ENCODE data around the gene FOSB. TPM values are rescaled to one million over a fixed set of nuclear protein-coding genes. Genes with fewer than 3 reads are reported as not detected.

FOSB gene
- total and polyA plus RNA-seq, 2 donors (not counting 3 experiments of a cell fraction or from before 2014, with no cell fraction given), result 2.0 to 10.7 TPM

DNA sequence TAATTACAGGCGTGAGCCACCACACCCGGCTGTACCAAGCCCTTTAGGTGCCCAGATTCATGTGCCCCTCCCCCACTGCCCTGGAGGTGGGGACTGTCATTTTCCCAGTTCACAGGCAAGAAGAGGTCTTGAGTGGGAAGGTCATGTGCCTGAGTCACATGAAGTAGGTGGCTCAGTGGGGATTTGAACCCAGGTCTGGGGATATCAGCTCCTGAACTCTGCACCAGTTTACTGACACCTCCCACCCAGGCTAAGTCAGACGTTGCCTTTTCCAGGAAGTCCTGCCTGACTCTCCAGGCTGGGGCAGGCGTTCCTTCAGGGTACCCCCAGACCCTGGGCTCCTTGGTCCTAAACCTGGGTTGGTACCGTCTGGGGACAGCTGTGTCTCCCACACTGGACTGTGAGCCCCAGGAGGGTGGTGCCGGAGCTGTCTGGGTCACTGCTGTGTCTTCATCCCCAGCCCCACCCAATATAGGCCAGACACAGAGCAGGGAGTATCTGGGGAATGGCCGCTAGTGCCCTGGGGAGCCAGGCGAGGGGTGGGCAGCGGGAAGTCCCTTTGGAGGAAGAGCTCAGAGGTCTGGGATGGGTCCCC, 48.1 kb downstream of the FOSB start:
- Histone ChIP-seq H2AFZ (ENCODE audit: low read depth, low read length) (no peak overlapping the region), H3K36me3 (ENCODE audit: control insufficient read depth in 2 of 2, extremely low read depth in 1 of 2, insufficient read depth in 2 of 2, low read length in 2 of 2) (peaks cover 11 to 15% of the 10 kb centered on the region in 2 experiments), H3K4me2 (ENCODE audit: insufficient read depth, low read length) (no peak overlapping the region), H4K20me1 (replicated peaks; ENCODE audit: control insufficient read depth, extremely low read depth, insufficient read depth, low read length) (no peaks in the 10 kb centered on the region), H3K9ac (replicated peaks; ENCODE audit: extremely low read depth, insufficient read depth, low read length) (no peak overlapping the region), H3K4me3 (replicated peaks in 1 of 3; ENCODE audit: insufficient read depth in 1 of 3, low read depth in 1 of 3, low read length in 3 of 3) (no peak overlapping the region), H3K9me3 (replicated peaks; ENCODE audit: control insufficient read depth, insufficient read depth, low read length) (no peaks in the 10 kb centered on the region), H3K79me2 (ENCODE audit: control insufficient read depth, insufficient read depth, low read length) (peaks cover 64% of the 10 kb centered on the region), H3K9me1 (replicated peaks; ENCODE audit: control insufficient read depth, extremely low read depth, insufficient read depth, low read length) (no peaks in the 10 kb centered on the region), H3K27ac (ENCODE audit: insufficient read depth, low read depth, low read length) (no peak overlapping the region), H3K27me3 (ENCODE audit: control insufficient read depth in 2 of 2, insufficient read depth in 2 of 2, low read length in 2 of 2) (no peaks in the 10 kb centered on the region), H3K4me1 (ENCODE audit: control insufficient read depth, extremely low read depth, insufficient read depth, low read length) (peaks cover 24% of the 10 kb centered on the region)
- DNase-seq (ENCODE audit: low read depth, low spot score) (no peak), FAIRE-seq (no peak)
- CTCF ChIA-PET, result interaction anchor here (0.8 to 2.3 kb wide), 5 partner anchors 30 to 127 kb away, joined by 3 to 13 read pairs (median 4); no protein-coding TSS in a partner anchor
- dilution Hi-C loops (cut with MboI; ENCODE audit: extremely low pct_ligation_motif_present, low sequenced_read_pairs) (no loop called here), intact Hi-C loops (cut with micrococcal nuclease) (no loop called here)
- no TSS peak for BruUV-seq (replicated peaks)
- POLR2A ChIA-PET, result no interaction called here
- TF ChIP-seq GATA2 (IDR thresholded peaks at IDR 0.05; ENCODE audit: insufficient read depth, insufficient read length, low read depth, low read length), result no peak

GRCh38 chr19:45517238-45517637, 49.4 kb downstream of the FOSB start:
- no TSS peak for BruUV-seq (replicated peaks)
- no peaks in the 10 kb centered on the region for H3K9me1 ChIP-seq (replicated peaks; ENCODE audit: control insufficient read depth, extremely low read depth, insufficient read depth, low read length)
- dilution Hi-C loops (cut with MboI; ENCODE audit: extremely low pct_ligation_motif_present, low sequenced_read_pairs) (no loop called here), intact Hi-C loops (cut with micrococcal nuclease) (no loop called here)
- FAIRE-seq, result no peak
- H3K4me2 ChIP-seq (ENCODE audit: insufficient read depth, low read length), result no peak overlapping the region
- CTCF ChIA-PET, result no interaction called here
- POLR2A ChIA-PET, result no interaction called here
- H3K4me3 ChIP-seq (replicated peaks in 1 of 3; ENCODE audit: insufficient read depth in 1 of 3, low read depth in 1 of 3, low read length in 3 of 3), result no peak overlapping the region
- no peak overlapping the region for H3K9ac ChIP-seq (replicated peaks; ENCODE audit: extremely low read depth, insufficient read depth, low read length)
- TF ChIP-seq EZH2 (IDR thresholded peaks at IDR 0.05; ENCODE audit: borderline replicate concordance, low read depth, low read length, severe bottlenecking), result no peak
- no peak for TF ChIP-seq JUN (IDR thresholded peaks at IDR 0.05; ENCODE audit: borderline replicate concordance, insufficient read depth, insufficient read length, low read depth)
- no peak for TF ChIP-seq FOS (IDR thresholded peaks at IDR 0.05; ENCODE audit: borderline replicate concordance, insufficient read depth, low read length)
- no peak for TF ChIP-seq POLR2AphosphoS5 (IDR thresholded peaks at IDR 0.05; ENCODE audit: insufficient read depth, low read depth, low read length)
- H2AFZ ChIP-seq (ENCODE audit: low read depth, low read length), result no peak overlapping the region
- no peaks in the 10 kb centered on the region for H3K27me3 ChIP-seq (ENCODE audit: control insufficient read depth in 2 of 2, insufficient read depth in 2 of 2, low read length in 2 of 2)
- H3K4me1 ChIP-seq (ENCODE audit: control insufficient read depth, extremely low read depth, insufficient read depth, low read length), result peaks cover 20% of the 10 kb centered on the region
- H3K79me2 ChIP-seq (ENCODE audit: control insufficient read depth, insufficient read depth, low read length), result peaks cover 51% of the 10 kb centered on the region
- no peak overlapping the region for H3K27ac ChIP-seq (ENCODE audit: insufficient read depth, low read depth, low read length)
- peaks cover 8 to 18% of the 10 kb centered on the region in 2 experiments for H3K36me3 ChIP-seq (ENCODE audit: control insufficient read depth in 2 of 2, extremely low read depth in 1 of 2, insufficient read depth in 2 of 2, low read length in 2 of 2)
- no peaks in the 10 kb centered on the region for H3K9me3 ChIP-seq (replicated peaks; ENCODE audit: control insufficient read depth, insufficient read depth, low read length)
- no peaks in the 10 kb centered on the region for H4K20me1 ChIP-seq (replicated peaks; ENCODE audit: control insufficient read depth, extremely low read depth, insufficient read depth, low read length)
- no peak for DNase-seq (ENCODE audit: low read depth, low spot score)

All from endothelial cell of umbilical vein (primary cell).